ENCODE measurements around the gene PCDH17.

Gene PCDH17

DNA sequence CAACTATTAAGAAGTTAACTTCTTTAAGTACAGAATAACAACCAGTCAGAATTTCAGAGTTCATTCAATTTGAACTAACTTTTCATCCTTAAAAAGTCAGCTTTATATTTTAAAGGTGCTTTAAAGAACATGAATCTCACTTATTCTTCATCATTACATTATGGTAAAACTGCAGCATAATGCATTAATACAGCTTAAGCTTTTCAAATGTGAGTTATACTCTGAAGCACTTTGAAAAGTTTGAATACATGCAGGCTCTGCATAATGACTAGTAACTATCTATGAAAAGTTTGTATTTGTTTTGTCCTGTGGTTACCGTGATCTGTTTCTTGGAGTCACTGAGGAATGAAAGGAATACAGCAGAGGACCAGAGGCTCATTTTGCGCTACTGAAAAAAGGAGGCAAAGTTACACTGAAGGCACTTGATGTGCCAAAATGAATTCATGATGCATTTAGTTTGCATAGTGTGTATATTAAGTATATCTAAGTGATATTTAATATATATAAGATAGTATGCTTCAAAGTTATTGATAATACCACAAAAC lies 4.1 kb downstream of the PCDH17 start:
- TF ChIP-seq, protein P1, sequence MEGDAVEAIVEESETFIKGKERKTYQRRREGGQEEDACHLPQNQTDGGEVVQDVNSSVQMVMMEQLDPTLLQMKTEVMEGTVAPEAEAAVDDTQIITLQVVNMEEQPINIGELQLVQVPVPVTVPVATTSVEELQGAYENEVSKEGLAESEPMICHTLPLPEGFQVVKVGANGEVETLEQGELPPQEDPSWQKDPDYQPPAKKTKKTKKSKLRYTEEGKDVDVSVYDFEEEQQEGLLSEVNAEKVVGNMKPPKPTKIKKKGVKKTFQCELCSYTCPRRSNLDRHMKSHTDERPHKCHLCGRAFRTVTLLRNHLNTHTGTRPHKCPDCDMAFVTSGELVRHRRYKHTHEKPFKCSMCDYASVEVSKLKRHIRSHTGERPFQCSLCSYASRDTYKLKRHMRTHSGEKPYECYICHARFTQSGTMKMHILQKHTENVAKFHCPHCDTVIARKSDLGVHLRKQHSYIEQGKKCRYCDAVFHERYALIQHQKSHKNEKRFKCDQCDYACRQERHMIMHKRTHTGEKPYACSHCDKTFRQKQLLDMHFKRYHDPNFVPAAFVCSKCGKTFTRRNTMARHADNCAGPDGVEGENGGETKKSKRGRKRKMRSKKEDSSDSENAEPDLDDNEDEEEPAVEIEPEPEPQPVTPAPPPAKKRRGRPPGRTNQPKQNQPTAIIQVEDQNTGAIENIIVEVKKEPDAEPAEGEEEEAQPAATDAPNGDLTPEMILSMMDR (IDR thresholded peaks at IDR 0.05; ENCODE audit: low read depth, low read length, missing control alignments), result no peak
- no peak overlapping the region for H3K4me3 ChIP-seq (ENCODE audit: low read depth, low read length)
- no peak for DNase-seq (ENCODE audit: low read depth)

DNA sequence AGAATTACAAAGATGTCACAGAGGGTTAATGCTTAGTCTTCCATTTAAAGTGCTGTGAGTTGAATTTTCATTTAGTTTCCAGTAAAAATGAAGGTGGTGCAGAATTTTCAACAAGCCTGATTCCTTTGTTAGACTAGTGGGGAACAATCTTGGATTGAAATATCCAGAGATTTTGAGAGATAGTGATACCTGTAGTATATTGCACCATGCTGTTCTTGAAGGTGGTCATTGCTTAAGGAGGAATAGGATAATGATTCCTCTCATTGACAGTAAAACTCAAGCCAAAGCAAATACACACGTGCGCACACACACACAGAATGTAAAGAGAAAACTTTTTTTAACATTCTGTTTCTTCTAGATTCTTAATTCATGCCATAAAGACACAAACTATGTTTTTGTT lies 5.3 kb downstream of the PCDH17 start:
- H3K4me3 ChIP-seq (ENCODE audit: low read depth, low read length), result no peak overlapping the region
- DNase-seq (ENCODE audit: low read depth), result no peak
- TF ChIP-seq, protein P1 (IDR thresholded peaks at IDR 0.05; ENCODE audit: low read depth, low read length, missing control alignments), result no peak

DNA sequence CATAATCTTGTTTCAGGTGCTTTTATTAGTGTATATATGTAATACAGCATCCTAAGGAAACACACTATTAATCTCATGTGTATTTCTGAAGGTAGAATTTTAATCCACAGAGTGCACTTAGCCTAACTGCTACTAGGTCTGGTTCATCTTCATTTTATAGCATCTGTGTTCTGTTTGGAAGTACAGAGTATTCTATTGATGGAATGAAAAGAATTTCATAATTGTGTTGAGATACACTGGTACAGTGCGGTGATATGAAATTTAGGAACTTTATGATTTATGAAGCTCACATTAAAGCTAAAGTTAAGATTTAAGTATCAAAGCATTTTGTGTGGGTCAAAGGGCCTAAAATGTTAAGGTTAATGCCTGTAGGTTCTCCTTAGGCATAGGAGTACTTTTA lies 6.0 kb downstream of the PCDH17 start:
- no peak overlapping the region for H3K4me3 ChIP-seq (ENCODE audit: low read depth, low read length)
- DNase-seq (ENCODE audit: low read depth), result no peak
- TF ChIP-seq, protein P1 (IDR thresholded peaks at IDR 0.05; ENCODE audit: low read depth, low read length, missing control alignments), result no peak

DNA sequence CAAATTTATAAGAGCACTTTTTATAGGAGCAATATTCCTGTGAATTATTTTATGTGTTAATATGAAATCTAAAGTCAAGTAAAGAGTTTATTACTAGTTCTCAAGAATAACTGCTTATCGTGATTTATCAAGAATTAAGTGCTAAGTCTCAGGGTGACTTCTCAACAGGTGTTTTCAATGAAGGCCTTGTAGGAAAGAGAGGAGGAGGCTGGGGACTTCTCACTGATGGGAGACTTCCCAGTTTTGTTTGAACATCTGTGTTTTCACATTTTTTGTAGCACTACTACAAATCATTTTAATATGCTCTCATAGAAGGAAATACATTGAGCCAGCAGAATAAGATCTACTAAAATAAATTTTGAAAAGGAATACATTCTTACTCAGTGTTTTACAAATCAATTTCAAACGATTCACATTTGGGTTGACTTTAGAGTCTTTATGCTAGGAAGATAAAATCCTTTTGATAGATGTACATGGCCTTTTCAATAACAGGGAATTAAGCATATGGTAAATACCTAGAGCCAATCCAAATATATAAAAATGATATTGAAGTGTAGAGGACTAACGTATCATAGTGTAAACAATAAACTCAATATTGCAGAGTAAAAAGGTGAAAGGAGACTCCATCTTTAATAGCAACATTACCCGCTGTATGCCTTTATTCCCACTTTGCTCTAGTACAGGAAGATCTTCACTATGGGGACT lies 6.8 kb downstream of the PCDH17 start:
- DNase-seq (ENCODE audit: low read depth), result no peak
- no peak overlapping the region for H3K4me3 ChIP-seq (ENCODE audit: low read depth, low read length)
- TF ChIP-seq, protein P1 (IDR thresholded peaks at IDR 0.05; ENCODE audit: low read depth, low read length, missing control alignments), result no peak

DNA sequence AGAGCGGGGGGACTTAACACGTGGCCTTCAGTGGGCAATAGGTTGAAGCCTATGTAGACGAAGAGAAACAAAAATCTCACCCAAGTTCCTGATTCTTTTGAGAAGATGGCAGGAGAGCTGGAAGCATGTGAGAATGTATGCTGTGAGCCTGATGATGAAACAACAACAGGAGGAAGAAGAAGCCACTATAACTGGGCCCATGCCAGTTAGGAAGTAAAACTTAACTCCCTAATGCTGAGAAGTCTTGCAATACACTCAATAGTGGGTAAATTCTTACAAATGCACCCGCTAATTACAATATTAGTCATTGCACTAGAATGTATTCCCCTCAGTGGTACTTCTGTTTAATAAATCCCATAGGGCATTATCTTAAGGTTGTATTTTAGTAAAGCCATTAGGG lies 9.1 kb downstream of the PCDH17 start:
- no peak for DNase-seq (ENCODE audit: low read depth)
- H3K4me3 ChIP-seq (ENCODE audit: low read depth, low read length), result no peak overlapping the region
- TF ChIP-seq, protein P1 (IDR thresholded peaks at IDR 0.05; ENCODE audit: low read depth, low read length, missing control alignments), result no peak

DNA sequence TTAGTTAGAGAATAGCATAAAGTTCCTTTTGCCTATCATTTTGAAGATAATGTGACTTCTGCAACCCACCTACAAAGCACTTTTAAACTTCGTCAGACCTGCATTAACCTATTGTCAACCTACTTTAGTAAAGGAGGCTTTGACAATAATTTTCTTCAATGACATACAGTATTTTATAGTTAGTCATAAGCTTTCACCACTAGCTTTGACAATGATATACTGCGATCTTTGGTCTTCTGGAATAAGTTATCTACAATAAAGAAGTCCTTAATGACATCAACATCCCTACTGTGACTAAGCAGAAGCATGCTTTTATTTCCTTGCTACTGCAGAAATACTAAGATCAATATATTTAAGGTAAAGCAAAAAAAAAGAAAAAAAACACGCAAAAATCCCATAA lies 9.5 kb downstream of the PCDH17 start:
- TF ChIP-seq, protein P1 (IDR thresholded peaks at IDR 0.05; ENCODE audit: low read depth, low read length, missing control alignments), result no peak
- H3K4me3 ChIP-seq (ENCODE audit: low read depth, low read length), result no peak overlapping the region
- no peak for DNase-seq (ENCODE audit: low read depth)

DNA sequence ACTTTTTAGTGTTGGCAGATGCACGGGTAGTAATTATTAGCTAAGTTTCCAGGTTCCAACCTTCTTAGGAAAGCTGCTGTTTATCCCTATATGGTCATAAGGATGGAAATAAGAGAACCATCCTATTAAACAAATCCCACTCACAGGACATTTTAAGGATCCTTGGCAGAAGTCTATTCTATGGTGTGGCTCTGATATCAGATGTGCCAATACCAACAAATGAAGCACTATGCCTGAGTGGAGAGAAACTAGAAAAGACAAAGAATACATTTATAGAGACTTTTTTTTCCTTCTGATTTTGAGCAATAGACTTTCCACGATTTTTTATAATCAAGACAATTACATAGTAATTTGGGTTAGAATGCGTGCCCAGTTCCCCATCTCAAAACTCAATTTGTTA lies 12.6 kb downstream of the PCDH17 start:
- H3K4me3 ChIP-seq (ENCODE audit: low read depth, low read length), result no peak overlapping the region
- no peak for DNase-seq (ENCODE audit: low read depth)
- TF ChIP-seq, protein P1 (IDR thresholded peaks at IDR 0.05; ENCODE audit: low read depth, low read length, missing control alignments), result no peak
